Suprapubic skin (tissue), 4 donors: Measurements from ENCODE around the gene LETM1.

Experiments
- POLR2A ChIP-seq, 2 donors: fragments of 450-650 bp; IDR thresholded peaks; one replicate each; pipeline ENCODE4 v1.6.1; 2017; ENCODE audit warnings: antibody characterized with exemption in 2 of 2, mild to moderate bottlenecking in 2 of 2, moderate library complexity in 2 of 2
- POLR2AphosphoS5 ChIP-seq, 3 donors: sonication (generic); formaldehyde crosslinking; IDR thresholded peaks; one replicate each; pipeline ENCODE4 v1.6.1; 2017; ENCODE audit warnings: antibody characterized with exemption in 3 of 3
- TF ChIP-seq, protein P1 (sequence below), 2 donors: fragments of 200-600 bp in 1 of 2; fragments of 450-650 bp in 1 of 2; sonication (generic) in 1 of 2; IDR thresholded peaks; one replicate each; pipeline ENCODE4 v1.5.1; 2016 to 2019; ENCODE audit warnings: antibody characterized with exemption in 2 of 2, mild to moderate bottlenecking in 1 of 2, moderate library complexity in 1 of 2

DNA sequence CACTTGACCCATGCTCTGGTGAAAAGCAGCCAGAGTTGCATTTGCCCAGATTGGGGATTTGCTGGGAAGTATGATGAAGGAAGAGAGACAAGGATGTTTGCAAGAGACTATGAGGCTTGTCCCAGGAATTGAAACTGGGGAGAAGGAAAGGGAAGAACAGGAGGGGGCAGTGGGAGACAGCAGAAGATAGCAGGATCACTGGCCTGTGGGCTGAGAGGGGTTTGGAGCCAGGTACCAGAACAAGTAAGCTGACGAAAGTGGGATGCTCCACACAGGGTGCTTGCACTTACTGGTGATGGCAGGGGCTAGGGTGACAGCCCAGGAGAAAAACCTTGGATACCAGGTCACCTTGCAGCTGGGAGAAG lies 3.4 kb upstream of the LETM1 start:
- TF ChIP-seq, protein P1, sequence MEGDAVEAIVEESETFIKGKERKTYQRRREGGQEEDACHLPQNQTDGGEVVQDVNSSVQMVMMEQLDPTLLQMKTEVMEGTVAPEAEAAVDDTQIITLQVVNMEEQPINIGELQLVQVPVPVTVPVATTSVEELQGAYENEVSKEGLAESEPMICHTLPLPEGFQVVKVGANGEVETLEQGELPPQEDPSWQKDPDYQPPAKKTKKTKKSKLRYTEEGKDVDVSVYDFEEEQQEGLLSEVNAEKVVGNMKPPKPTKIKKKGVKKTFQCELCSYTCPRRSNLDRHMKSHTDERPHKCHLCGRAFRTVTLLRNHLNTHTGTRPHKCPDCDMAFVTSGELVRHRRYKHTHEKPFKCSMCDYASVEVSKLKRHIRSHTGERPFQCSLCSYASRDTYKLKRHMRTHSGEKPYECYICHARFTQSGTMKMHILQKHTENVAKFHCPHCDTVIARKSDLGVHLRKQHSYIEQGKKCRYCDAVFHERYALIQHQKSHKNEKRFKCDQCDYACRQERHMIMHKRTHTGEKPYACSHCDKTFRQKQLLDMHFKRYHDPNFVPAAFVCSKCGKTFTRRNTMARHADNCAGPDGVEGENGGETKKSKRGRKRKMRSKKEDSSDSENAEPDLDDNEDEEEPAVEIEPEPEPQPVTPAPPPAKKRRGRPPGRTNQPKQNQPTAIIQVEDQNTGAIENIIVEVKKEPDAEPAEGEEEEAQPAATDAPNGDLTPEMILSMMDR (IDR thresholded peaks at IDR 0.05), result no peak
- TF ChIP-seq POLR2AphosphoS5 (IDR thresholded peaks at IDR 0.05) (no peak), POLR2A (IDR thresholded peaks at IDR 0.05) (no peak)
